K562 (cell line): ENCODE data around the gene LAMA5.

Source experiments
- CEBPG ChIP-seq, 3 experiments: fragments of 200-800 bp in 1 of 3; sonication (Bioruptor generic) in 1 of 3; sonication (generic) in 1 of 3; formaldehyde crosslinking in 1 of 3; IDR thresholded peaks in 2 of 3; conservative IDR thresholded peaks in 1 of 3; 2 replicates each; pipeline versions ENCODE4 v1.6.1 to v1.8.0; 2016 to 2022; ENCODE audit warnings: missing compliant biosample characterization in 2 of 3, missing genetic modification characterization in 2 of 3, mild to moderate bottlenecking in 1 of 3, missing genetic modification reagents in 1 of 3
- CTCF ChIP-seq, 3 experiments: IDR thresholded peaks in 2 of 3; conservative IDR thresholded peaks in 1 of 3; 2 replicates each; pipeline ENCODE4 v1.5.1; 2011 to 2012; ENCODE audit warnings: low read length in 3 of 3, mild to moderate bottlenecking in 3 of 3, control low read depth in 2 of 3, improper control_type of control experiment in 1 of 3, inconsistent platforms in 1 of 3, low read depth in 1 of 3, mixed read lengths in 1 of 3, moderate library complexity in 1 of 3; ENCODE audit not compliant: insufficient read depth in 2 of 3
- DPF2 ChIP-seq: fragments of 450-650 bp; IDR thresholded peaks from 2 replicates; pipeline ENCODE4 v1.6.1; 2016
- TAF1 ChIP-seq: IDR thresholded peaks from 2 replicates; pipeline ENCODE4 v1.6.1; 2011; ENCODE audit warnings: mild to moderate bottlenecking, low read length, moderate library complexity; ENCODE audit not compliant: insufficient read depth, control insufficient read depth, severe bottlenecking; ENCODE audit errors: extremely low read depth

GRCh38 chr20:62268228-62268900 is 98.7 kb downstream of the LAMA5 start:
- TF ChIP-seq CEBPG (CRISPR knock-in tag; IDR thresholded peaks at IDR 0.05) = no peak
- TF ChIP-seq CEBPG (tag; conservative IDR thresholded peaks at IDR 0.05 in 1 of 2, IDR thresholded peaks at IDR 0.05 in 1 of 2) = no peak
- TF ChIP-seq CTCF (IDR thresholded peaks at IDR 0.05 in 2 of 3, conservative IDR thresholded peaks at IDR 0.05 in 1 of 3; ENCODE audit: insufficient read depth in 2 of 3, low read depth in 1 of 3, low read length in 3 of 3) = no peak
- no peak for TF ChIP-seq DPF2
- no peak for TF ChIP-seq TAF1
